GM12878 (cell line): ENCODE data around the gene MDC1. TPM values are rescaled to one million over a fixed set of nuclear protein-coding genes. Genes with fewer than 3 reads are reported as not detected.

Source experiments
- ATAC-seq: fragments of 200-7000 bp; cut with Tn5 transposase; 3 replicates; pipeline ENCODE4 v1.9.1; 2020; ENCODE audit warnings: mild to moderate bottlenecking, moderate library complexity
- BruUV-seq: library from RNA; stranded (reverse); fragments of 400-500 nt; replicated peaks from 2 replicates; lab custom pipeline; 2021; lab: Mats Ljungman, UMichigan
- CTCF ChIA-PET: fragments of 300-600 bp; sonication (Branson Sonifier 250); formaldehyde crosslinking; extraction: SDS; loops from one replicate; lab custom pipeline; 2021; ENCODE audit warnings: inconsistent platforms; lab: Yijun Ruan, JAX
- POLR2A ChIA-PET: fragments of 350-600 bp; formaldehyde crosslinking; extraction: SDS; loops from one replicate; lab custom pipeline; 2021; ENCODE audit warnings: inconsistent platforms; lab: Charles Lee
- RAD21 ChIA-PET: fragments of 300-600 bp; sonication (Branson Sonifier 250); formaldehyde crosslinking; loops from one replicate; lab custom pipeline; 2023; ENCODE audit warnings: antibody characterized with exemption; ENCODE audit not compliant: unreplicated experiment; lab: Charles Lee
- SMC1A ChIA-PET: fragments of 300-600 bp; sonication (Branson Sonifier 250); formaldehyde crosslinking; loops from one replicate; lab custom pipeline; 2023; ENCODE audit not compliant: unreplicated experiment, uncharacterized antibody; lab: Charles Lee
- DNase-seq: peaks from one replicate; pipeline ENCODE4 v3.0.0-alpha.2; 2011; ENCODE audit warnings: low read depth, low spot score
- FAIRE-seq: peaks from 3 replicates; lab custom pipeline; 2011; peaks lifted over from hg19 to GRCh38; lab: Jason Lieb, UNC
- H2AFZ ChIP-seq: 2 replicates; pipeline ENCODE4 v1.6.0; 2011; ENCODE audit warnings: low read depth, low read length, control low read depth; ENCODE audit not compliant: control insufficient read depth
- H3K27ac ChIP-seq: 2 replicates; pipeline ENCODE4 v1.5.1; 2011; ENCODE audit warnings: control low read depth; ENCODE audit not compliant: control insufficient read depth, insufficient read depth
- H3K27me3 ChIP-seq, 2 experiments: replicated peaks in 1 of 2; 2 replicates each; pipeline versions ENCODE4 v1.6.0 to v1.6.1; 2011; ENCODE audit warnings: low read length in 1 of 2; ENCODE audit not compliant: control insufficient read depth in 2 of 2, insufficient read depth in 2 of 2
- H3K36me3 ChIP-seq, 2 experiments: 2 replicates each; pipeline ENCODE4 v1.5.1; 2011; ENCODE audit warnings: low read length in 1 of 2; ENCODE audit not compliant: control insufficient read depth in 2 of 2, insufficient read depth in 2 of 2
- H3K4me1 ChIP-seq: 2 replicates; pipeline ENCODE4 v1.6.1; 2011; ENCODE audit warnings: mild to moderate bottlenecking, low read length, moderate library complexity, mixed read lengths; ENCODE audit not compliant: control insufficient read depth, insufficient read depth
- H3K4me2 ChIP-seq: 2 replicates; pipeline ENCODE4 v1.6.0; 2011; ENCODE audit warnings: control low read depth; ENCODE audit not compliant: control insufficient read depth, insufficient read depth
- H3K4me3 ChIP-seq: fragments of 200-600 bp; sonication (generic); 2 replicates; pipeline ENCODE4 v1.5.1; 2016
- H3K79me2 ChIP-seq: 2 replicates; pipeline ENCODE4 v1.6.0; 2011; ENCODE audit warnings: low read length; ENCODE audit not compliant: control insufficient read depth, insufficient read depth
- H3K9ac ChIP-seq: 2 replicates; pipeline ENCODE4 v1.8.0; 2011; ENCODE audit warnings: low read length, control low read depth, mixed read lengths; ENCODE audit not compliant: control insufficient read depth, insufficient read depth
- H3K9me3 ChIP-seq: replicated peaks from 3 replicates; pipeline ENCODE4 v1.5.1; 2011; ENCODE audit warnings: mild to moderate bottlenecking, low read length; ENCODE audit not compliant: control insufficient read depth, insufficient read depth
- H4K20me1 ChIP-seq: 2 replicates; pipeline ENCODE4 v1.6.0; 2011; ENCODE audit not compliant: control insufficient read depth, insufficient read depth
- ATF7 ChIP-seq: fragments of 450-650 bp; IDR thresholded peaks from 2 replicates; pipeline ENCODE4 v1.6.1; 2016; ENCODE audit warnings: low read depth, mild to moderate bottlenecking
- CHD2 ChIP-seq: IDR thresholded peaks from 2 replicates; pipeline ENCODE4 v1.6.1; 2011; ENCODE audit warnings: low read depth, low read length, improper control_type of control experiment, borderline replicate concordance
- IKZF2 ChIP-seq, 2 experiments: fragments of 450-650 bp; IDR thresholded peaks; 2 replicates each; pipeline ENCODE4 v1.6.1; 2017; ENCODE audit warnings: mild to moderate bottlenecking in 2 of 2, moderate library complexity in 2 of 2
- KAT2A ChIP-seq: conservative IDR thresholded peaks from 2 replicates; pipeline ENCODE4 v1.6.1; 2011; ENCODE audit warnings: low read depth, low read length; ENCODE audit not compliant: control insufficient read depth
- MYC ChIP-seq: IDR thresholded peaks from 2 replicates; pipeline ENCODE4 v1.6.1; 2011; ENCODE audit warnings: mild to moderate bottlenecking, low read length, moderate library complexity, inconsistent platforms; ENCODE audit not compliant: insufficient read depth, insufficient replicate concordance, insufficient read length, severe bottlenecking
- NBN ChIP-seq: fragments of 450-650 bp; IDR thresholded peaks from 2 replicates; pipeline ENCODE4 v1.6.1; 2016
- NR2C2 ChIP-seq: IDR thresholded peaks from 2 replicates; pipeline ENCODE4 v1.6.1; 2011; ENCODE audit warnings: borderline replicate concordance, low read depth; ENCODE audit not compliant: control insufficient read depth, insufficient read length
- POLR2A ChIP-seq: IDR thresholded peaks from 2 replicates; pipeline ENCODE4 v1.6.1; 2011; ENCODE audit warnings: low read depth, mild to moderate bottlenecking, low read length
- PRDM15 ChIP-seq: fragments of 450-650 bp; formaldehyde crosslinking; IDR thresholded peaks from 2 replicates; pipeline ENCODE4 v1.4.0; 2020; ENCODE audit warnings: mild to moderate bottlenecking, moderate library complexity
- RB1 ChIP-seq: fragments of 450-650 bp; formaldehyde crosslinking; IDR thresholded peaks from 2 replicates; pipeline ENCODE4 v1.6.1; 2017; ENCODE audit warnings: mild to moderate bottlenecking, borderline replicate concordance
- RFX5 ChIP-seq: IDR thresholded peaks from 2 replicates; pipeline ENCODE4 v1.6.1; 2011; ENCODE audit warnings: low read depth, low read length, improper control_type of control experiment
- SIX5 ChIP-seq: IDR thresholded peaks from 2 replicates; pipeline ENCODE4 v1.6.1; 2011; ENCODE audit warnings: mild to moderate bottlenecking, low read depth, low read length, moderate library complexity; ENCODE audit not compliant: severe bottlenecking
- SKIL ChIP-seq: fragments of 450-650 bp; IDR thresholded peaks from 2 replicates; pipeline ENCODE4 v1.6.1; 2017; ENCODE audit warnings: mild to moderate bottlenecking, low read depth, inconsistent platforms; ENCODE audit not compliant: poor library complexity, severe bottlenecking
- SMC3 ChIP-seq: IDR thresholded peaks from 2 replicates; pipeline ENCODE4 v1.6.1; 2011; ENCODE audit warnings: low read length, improper control_type of control experiment, borderline replicate concordance
- SUPT20H ChIP-seq: IDR thresholded peaks from 2 replicates; pipeline ENCODE4 v1.6.1; 2011; ENCODE audit warnings: low read depth, mild to moderate bottlenecking, low read length, moderate library complexity, borderline replicate concordance; ENCODE audit not compliant: control insufficient read depth
- USF1 ChIP-seq: IDR thresholded peaks from 2 replicates; pipeline ENCODE4 v1.6.1; 2011; ENCODE audit warnings: borderline replicate concordance, low read depth, mild to moderate bottlenecking, moderate library complexity, mixed read lengths, low read length; ENCODE audit not compliant: insufficient read depth; ENCODE audit errors: extremely low read length
- YY1 ChIP-seq: IDR thresholded peaks from 2 replicates; pipeline ENCODE4 v1.6.1; 2011; ENCODE audit warnings: low read depth, mild to moderate bottlenecking, low read length
- WGBS: methylation state at CpG from one replicate; pipeline ENCODE4 v1.1.6; 2016; ENCODE audit warnings: low lambda C conversion rate; ENCODE audit not compliant: insufficient replicate concordance, insufficient coverage; ENCODE audit errors: missing lambda C conversion rate; 5-methylcytosine and 5-hydroxymethylcytosine counted together
- in situ Hi-C: fragments of 300-500 bp; cut with MboI; formaldehyde crosslinking; loops from 9 replicates; pipeline ENCODE4 v1.14.3; 2018; ENCODE audit warnings: mixed read lengths
- intact Hi-C: fragments of 100-400 bp; cut with micrococcal nuclease; formaldehyde crosslinking; loops from one replicate; pipeline ENCODE4 v1.14.2; 2022; ENCODE audit not compliant: unreplicated experiment
- polyA plus RNA-seq, 11 experiments: library from polyadenylated mRNA; depleted of rRNA in 4 of 11; unstranded in 6 of 11; stranded (reverse) in 5 of 11; fragments of >200 nt; fragmentation: Nextera tagmentation in 4 of 11; fragmentation: Illumina TruSeq in 1 of 11; extraction: Ambion mirVana in 4 of 11; extraction: Trizol in 1 of 11; gene quantifications; 1 replicate in 1 of 11; 2 replicates in 10 of 11; pipeline versions ENCODE4 v1.2.1 to v1.2.3, GENCODE V29; 2011 to 2016; ENCODE audit warnings: inconsistent platforms in 2 of 11, missing spikeins in 2 of 11, low read depth in 1 of 11
- total RNA-seq, 4 experiments: library from RNA; depleted of rRNA in 3 of 4; stranded (reverse); fragments of >200 nt in 3 of 4; fragmentation: Illumina TruSeq in 1 of 4; extraction: Trizol in 1 of 4; gene quantifications; 2 replicates each; pipeline versions ENCODE4 v1.2.1 to v1.2.3, GENCODE V29; 2013 to 2021

MDC1 gene
- total and polyA plus RNA-seq, 10 of the 15 experiments (the other 5 are each of a cell fraction or from before 2014, with no cell fraction given) = 5.1 to 62.5 (median 22.4) TPM

GRCh38 chr6:30654798-30655742 is 62.0 kb downstream of the MDC1 start:
- RAD21 ChIA-PET = no interaction called here
- FAIRE-seq = no peak
- ATAC-seq = no peak
- no peaks in the 10 kb centered on the region for H3K79me2 ChIP-seq
- H3K4me3 ChIP-seq = no peak overlapping the region
- H3K27ac ChIP-seq = no peak overlapping the region
- no peaks in the 10 kb centered on the region for H3K9me3 ChIP-seq
- H3K27me3 ChIP-seq = no peaks in the 10 kb centered on the region
- no peak overlapping the region for H2AFZ ChIP-seq
- 91% methylated on average over 19 of the region's 19 CpGs for WGBS
- POLR2A ChIA-PET = no interaction called here
- H4K20me1 ChIP-seq = no peaks in the 10 kb centered on the region
- in situ Hi-C loops (no loop called here), intact Hi-C loops (no loop called here)
- H3K4me2 ChIP-seq = no peak overlapping the region
- SMC1A ChIA-PET = no interaction called here
- H3K4me1 ChIP-seq = no peaks in the 10 kb centered on the region
- CTCF ChIA-PET = no interaction called here
- BruUV-seq = no TSS peak
- no peak for DNase-seq
- no peak overlapping the region for H3K9ac ChIP-seq
- peaks cover 26 to 31% of the 10 kb centered on the region in 2 experiments for H3K36me3 ChIP-seq
- TF ChIP-seq NR2C2 = no peak
- TF ChIP-seq MYC = no peak
- no peak for TF ChIP-seq KAT2A
- no peak for TF ChIP-seq NBN
- TF ChIP-seq SMC3 = no peak
- TF ChIP-seq YY1 = no peak
- TF ChIP-seq SKIL = no peak
- TF ChIP-seq CHD2 = no peak
- TF ChIP-seq RB1 = no peak
- TF ChIP-seq ATF7 = no peak
- TF ChIP-seq SIX5 = no peak
- TF ChIP-seq POLR2A = no peak
- TF ChIP-seq RFX5 = no peak
- no peak for TF ChIP-seq IKZF2 (IDR thresholded peaks at IDR 0.05)
- TF ChIP-seq USF1 = no peak
- no peak for TF ChIP-seq PRDM15 (CRISPR knock-in tag)
- TF ChIP-seq SUPT20H = no peak
